MCF 10A (cell line): ENCODE measurements around the gene KCNJ9. TPM values are rescaled to one million over a fixed set of nuclear protein-coding genes. Genes with fewer than 3 reads are reported as not detected.

Experiments used
- BruUV-seq: library from RNA; stranded (reverse); fragments of 400-500 nt; replicated peaks from 2 replicates; lab custom pipeline; 2021; lab: Mats Ljungman, UMichigan
- CTCF ChIA-PET: fragments of 300-600 bp; sonication (Branson Sonifier 250); formaldehyde crosslinking; extraction: SDS; loops from one replicate; lab custom pipeline; 2021; ENCODE audit warnings: antibody characterized with exemption, inconsistent platforms; lab: Yijun Ruan, JAX
- POLR2A ChIA-PET: fragments of 300-600, 350-650 bp; sonication (Branson Sonifier 250); formaldehyde crosslinking; extraction: SDS; loops from one replicate; lab custom pipeline; 2020; ENCODE audit warnings: antibody characterized with exemption, inconsistent platforms; lab: Yijun Ruan, JAX
- DNase-seq: peaks from one replicate; pipeline ENCODE4 v3.0.0-alpha.2; 2018; ENCODE audit not compliant: unreplicated experiment
- H3K27ac Mint-ChIP-seq: one replicate; pipeline ENCODE4 v1.8.0; 2022; ENCODE audit warnings: mild to moderate bottlenecking, low read depth, mixed read lengths; ENCODE audit not compliant: unreplicated experiment
- H3K27me3 Mint-ChIP-seq: one replicate; pipeline ENCODE4 v1.8.0; 2022; ENCODE audit warnings: mixed read lengths; ENCODE audit not compliant: insufficient read depth, unreplicated experiment
- H3K36me3 Mint-ChIP-seq: one replicate; pipeline ENCODE4 v1.8.0; 2022; ENCODE audit warnings: mild to moderate bottlenecking, moderate library complexity, mixed read lengths; ENCODE audit not compliant: insufficient read depth, unreplicated experiment
- H3K4me1 Mint-ChIP-seq: one replicate; pipeline ENCODE4 v1.8.0; 2022; ENCODE audit warnings: mixed read lengths; ENCODE audit not compliant: insufficient read depth, unreplicated experiment
- H3K4me3 Mint-ChIP-seq: one replicate; pipeline ENCODE4 v1.8.0; 2022; ENCODE audit warnings: mild to moderate bottlenecking, moderate library complexity, mixed read lengths; ENCODE audit not compliant: unreplicated experiment
- H3K9me3 Mint-ChIP-seq: one replicate; pipeline ENCODE4 v1.8.0; 2022; ENCODE audit warnings: mixed read lengths; ENCODE audit not compliant: unreplicated experiment
- CTCF ChIP-seq: fragments of 200-600 bp; IDR thresholded peaks from one replicate; pipeline ENCODE4 v1.8.0; 2022; ENCODE audit warnings: antibody characterized with exemption, mild to moderate bottlenecking; ENCODE audit not compliant: unreplicated experiment
- intact Hi-C: fragments of 100-400 bp; cut with micrococcal nuclease; formaldehyde crosslinking; loops from 2 replicates; pipeline ENCODE4 v1.14.1; 2022
- total RNA-seq: library from RNA; stranded (reverse); gene quantifications from 2 replicates; pipeline ENCODE4 v1.2.3, GENCODE V29; 2022

The KCNJ9 gene
- total RNA-seq, 1 experiment from 2014 or later = 0.07 TPM

GRCh38 chr1:160080381-160081100 is 797 bp upstream of the KCNJ9 start:
- CTCF ChIA-PET = interaction anchor here (0.6 to 49.6 kb wide), 17 partner anchors 0 to 1959 kb away, joined by 3 to 1546 read pairs (median 4); partner anchors contain the start of genes IGSF8, KCNJ10, KCNJ9 and SLAMF9
- no peaks in the 10 kb centered on the region for H3K9me3 Mint-ChIP-seq
- no peak for TF ChIP-seq CTCF

DNA sequence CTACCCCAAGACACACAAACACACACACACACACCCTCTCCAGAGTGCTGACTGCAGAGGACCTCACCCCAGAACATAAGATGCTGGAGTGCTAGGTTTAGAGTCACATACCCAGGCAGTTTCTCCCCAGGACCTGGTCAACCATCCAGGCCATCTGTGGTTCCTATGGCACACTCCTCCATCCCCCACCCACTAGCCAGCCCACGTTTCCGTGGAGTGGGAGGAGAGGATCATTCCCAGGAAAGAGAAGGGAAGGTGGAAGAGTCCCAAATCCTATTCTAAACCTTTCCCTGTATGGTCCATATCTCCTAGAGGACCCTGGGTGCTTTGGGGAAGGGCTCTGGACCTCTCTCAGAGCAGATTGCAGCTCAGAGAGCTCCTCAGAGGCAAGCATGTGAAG is 1.1 kb downstream of the KCNJ9 start:
- intact Hi-C loops = no loop called here
- no TSS peak for BruUV-seq
- no peaks in the 10 kb centered on the region for H3K36me3 Mint-ChIP-seq
- no peaks in the 10 kb centered on the region for H3K9me3 Mint-ChIP-seq
- peaks cover 57% of the 10 kb centered on the region for H3K27me3 Mint-ChIP-seq
- H3K4me3 Mint-ChIP-seq = no peak overlapping the region
- no peak for DNase-seq
- ChIA-PET CTCF (interaction anchor here (0.6 to 49.6 kb wide), 7 partner anchors 2 to 209 kb away, joined by 3 to 1546 read pairs (median 6); partner anchors contain the start of genes IGSF8, KCNJ10, KCNJ9 and PEA15), POLR2A (interaction anchor here (0.6 to 1.0 kb wide), 3 partner anchors 14 to 56 kb away, joined by 3 read pairs; no protein-coding TSS in a partner anchor)
- TF ChIP-seq CTCF = no peak
- H3K4me1 Mint-ChIP-seq = peaks cover 5% of the 10 kb centered on the region
- H3K27ac Mint-ChIP-seq = no peak overlapping the region

More at GRCh38 chr1:160080381-160081100, 797 bp upstream of the KCNJ9 start:
- H3K27me3 Mint-ChIP-seq = peaks cover 64% of the 10 kb centered on the region
- POLR2A ChIA-PET = interaction anchor here (0.7 to 2.7 kb wide), 3 partner anchors 35 to 49 kb away, joined by 3 to 16 read pairs (median 8); partner anchors contain the start of gene PIGM
- DNase-seq = no peak
- H3K4me3 Mint-ChIP-seq = no peak overlapping the region
- peaks cover under 1% of the 10 kb centered on the region for H3K4me1 Mint-ChIP-seq
- intact Hi-C loops = no loop called here
- no peak overlapping the region for H3K27ac Mint-ChIP-seq
- no TSS peak for BruUV-seq
- H3K36me3 Mint-ChIP-seq = peaks cover 4% of the 10 kb centered on the region

DNA sequence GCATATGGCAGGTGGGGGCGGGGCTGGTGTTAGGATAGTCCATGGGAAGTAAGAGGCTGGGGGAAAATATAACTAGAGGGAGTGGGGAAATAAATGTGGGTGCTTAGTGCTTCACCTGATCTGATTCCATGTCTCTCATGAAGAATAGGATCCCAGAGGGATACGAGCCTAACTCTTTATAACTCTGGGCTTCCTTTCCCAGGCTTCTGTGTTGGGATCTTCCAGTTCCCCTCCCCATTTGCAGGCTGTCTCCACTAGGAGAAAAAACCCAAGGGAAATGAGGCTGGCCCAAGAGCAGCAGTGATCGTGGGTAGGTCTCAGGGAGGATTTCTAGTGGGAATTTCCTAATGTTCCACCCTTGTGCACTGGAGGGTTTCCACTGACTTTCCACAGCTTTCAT is 1.6 kb downstream of the KCNJ9 start:
- no peak for TF ChIP-seq CTCF

More for the DNA sequence above, 1.6 kb downstream of the KCNJ9 start:
- intact Hi-C loops = no loop called here
- H3K9me3 Mint-ChIP-seq = no peaks in the 10 kb centered on the region
- CTCF ChIA-PET = interaction anchor here (0.6 to 49.6 kb wide), 5 partner anchors 2 to 169 kb away, joined by 3 to 1546 read pairs (median 10); partner anchors contain the start of genes IGSF8, KCNJ10 and KCNJ9
- H3K27ac Mint-ChIP-seq = no peak overlapping the region
- no peak overlapping the region for H3K4me3 Mint-ChIP-seq
- H3K36me3 Mint-ChIP-seq = no peaks in the 10 kb centered on the region
- POLR2A ChIA-PET = interaction anchor here (1.0 kb wide), 1 partner anchor 14 kb away, joined by 3 read pairs; no protein-coding TSS in a partner anchor
- BruUV-seq = no TSS peak
- no peak for DNase-seq
- H3K4me1 Mint-ChIP-seq = peaks cover 5% of the 10 kb centered on the region
- H3K27me3 Mint-ChIP-seq = peaks cover 52% of the 10 kb centered on the region
